GM19467 (cell line): ENCODE results near the gene RRP8.

ENCODE experiments used
- ATAC-seq: cut with Tn5 transposase; IDR thresholded peaks from one replicate; pipeline ENCODE4 v1.9.1; 2021; ENCODE audit warnings: mild to moderate bottlenecking, moderate library complexity; ENCODE audit not compliant: unreplicated experiment

The RRP8 gene

DNA sequence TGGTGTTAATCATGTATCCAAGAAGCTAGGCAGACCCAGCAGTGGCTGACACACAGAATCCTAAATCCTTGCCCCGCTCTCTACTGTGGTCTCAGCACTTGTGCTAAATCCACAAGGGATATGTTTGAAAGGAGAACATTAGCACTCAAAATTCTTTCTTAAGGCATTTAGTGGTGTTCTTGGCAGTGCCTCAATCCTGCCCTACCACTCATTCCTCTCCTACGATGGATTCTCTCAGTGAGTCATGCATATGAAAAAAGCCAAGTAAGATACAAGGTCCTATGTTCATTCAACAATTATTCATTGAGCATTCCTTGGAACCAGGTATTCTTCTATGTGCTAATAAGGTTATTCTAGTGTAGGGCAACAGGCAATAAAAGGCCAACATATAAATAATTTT, 31.2 kb downstream of the RRP8 start:
- ATAC-seq: no peak

DNA sequence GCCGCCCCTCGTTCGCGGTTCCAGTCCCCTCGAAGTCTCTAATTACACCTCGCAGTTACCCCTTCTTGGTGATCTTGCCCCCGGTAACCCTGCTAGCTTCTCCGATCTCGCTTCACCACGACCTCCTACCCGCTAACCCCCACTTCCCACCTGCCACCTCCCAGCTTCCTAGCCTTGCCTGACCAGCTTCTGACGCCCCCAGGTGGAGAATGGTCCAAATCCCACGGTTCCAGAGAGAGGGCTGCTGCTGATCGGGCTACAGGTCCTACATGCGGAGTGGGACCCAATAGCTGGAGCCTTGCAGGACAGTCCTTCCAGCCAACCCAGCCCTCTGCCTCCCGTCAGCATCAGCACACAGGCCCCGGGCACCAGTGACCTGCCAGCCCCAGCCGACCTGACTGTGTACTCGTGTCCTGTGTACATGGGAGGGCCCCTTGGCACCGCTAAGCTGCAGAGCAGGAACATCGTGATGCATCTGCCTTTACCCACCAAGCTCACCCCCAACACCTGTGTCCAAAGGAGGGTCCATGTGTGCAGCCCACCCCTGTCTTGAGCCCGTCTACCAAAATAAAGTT, 31.9 kb downstream of the RRP8 start:
- no peak for ATAC-seq

- ATAC-seq: no peak
Observed at GRCh38 chr11:6570691-6571427, 32.6 kb downstream of the RRP8 start.

DNA sequence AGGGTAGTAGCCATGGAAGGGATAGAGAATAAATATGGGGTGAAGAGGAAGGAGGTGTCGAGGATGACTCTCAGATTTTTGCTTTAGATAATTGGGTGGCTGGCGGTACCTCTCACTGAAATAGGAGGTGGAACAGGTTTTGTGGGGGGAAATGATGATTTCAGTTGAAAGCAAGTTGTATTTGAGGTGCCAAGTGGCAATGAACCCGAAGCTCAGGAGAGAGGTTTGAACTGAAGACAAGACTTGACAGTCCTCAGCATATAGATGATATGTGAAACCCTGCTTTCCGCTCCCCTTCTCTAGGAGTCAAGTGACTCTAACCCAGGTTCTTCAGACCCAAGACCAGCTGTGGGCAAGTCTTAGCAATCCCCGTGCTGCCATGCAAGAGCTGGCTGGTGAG, 33.7 kb downstream of the RRP8 start:
- no peak for ATAC-seq

GRCh38 chr11:6568191-6568918, 35.1 kb downstream of the RRP8 start:
- no peak for ATAC-seq

DNA sequence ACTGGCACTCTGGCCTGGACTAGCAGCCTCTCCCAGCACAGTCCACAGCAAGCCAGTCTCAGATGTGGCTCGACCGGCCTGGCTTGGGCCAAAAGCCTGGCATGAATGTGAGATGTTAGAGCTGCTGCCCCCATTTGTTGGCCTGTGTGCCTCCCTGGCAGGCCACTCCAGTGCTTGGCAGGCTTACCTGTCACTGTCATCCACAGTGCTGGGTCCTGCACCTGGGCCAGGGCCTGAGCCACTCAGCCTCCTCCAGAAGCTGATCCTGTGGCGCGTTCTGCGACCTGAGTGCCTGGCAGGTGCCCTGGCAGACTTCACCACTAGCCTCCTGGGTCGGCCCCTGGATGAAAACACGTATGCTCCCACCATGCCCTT, 36.1 kb downstream of the RRP8 start:
- ATAC-seq: no peak

GRCh38 chr11:6566704-6567370, 36.6 kb downstream of the RRP8 start:
- ATAC-seq: no peak

- ATAC-seq: no peak
Observed at GRCh38 chr11:6565988-6566703, 37.3 kb downstream of the RRP8 start.

- no peak for ATAC-seq
Observed at GRCh38 chr11:6565325-6565724, 38.1 kb downstream of the RRP8 start.

DNA sequence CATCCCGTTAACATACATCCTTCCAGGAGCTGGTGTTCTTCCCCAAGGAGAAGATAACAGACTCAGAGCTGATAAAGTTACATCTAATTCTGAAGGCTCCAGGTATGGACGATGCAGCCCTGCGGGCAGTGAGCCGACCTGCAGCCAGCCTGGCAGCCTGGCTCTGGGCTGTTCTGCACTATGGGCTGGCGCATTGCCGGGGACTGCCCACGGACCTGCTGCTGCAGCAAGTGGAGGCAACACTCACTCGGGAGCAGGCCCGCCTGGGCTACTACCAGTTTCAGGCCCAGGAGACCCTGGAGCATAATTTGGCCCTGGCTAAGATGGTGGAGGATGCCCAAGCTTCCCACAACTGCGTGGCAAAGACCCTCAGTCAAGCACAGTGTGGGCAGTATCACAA, 39.7 kb downstream of the RRP8 start:
- no peak for ATAC-seq

GRCh38 chr11:6563121-6563619, 40.2 kb downstream of the RRP8 start:
- ATAC-seq: no peak

DNA sequence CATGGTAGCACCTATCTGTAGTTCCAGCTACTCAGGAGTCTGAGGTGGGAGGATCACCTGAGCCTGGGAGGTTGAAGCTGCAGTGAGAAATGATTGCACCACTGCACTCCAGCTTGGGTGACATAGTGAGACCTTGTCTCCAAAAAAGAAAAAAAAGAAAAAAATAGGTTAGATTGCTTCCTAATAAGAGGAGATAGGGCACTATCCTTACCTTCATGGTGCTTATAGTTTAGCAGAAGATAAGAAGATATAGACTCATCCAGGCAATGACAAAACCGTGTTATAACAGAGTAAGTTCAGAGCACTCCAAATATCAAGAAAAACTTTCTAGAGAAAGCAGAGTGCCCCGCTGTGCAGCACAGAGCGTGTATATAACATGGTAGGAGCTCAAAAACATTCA, 42.1 kb downstream of the RRP8 start:
- no peak for ATAC-seq

DNA sequence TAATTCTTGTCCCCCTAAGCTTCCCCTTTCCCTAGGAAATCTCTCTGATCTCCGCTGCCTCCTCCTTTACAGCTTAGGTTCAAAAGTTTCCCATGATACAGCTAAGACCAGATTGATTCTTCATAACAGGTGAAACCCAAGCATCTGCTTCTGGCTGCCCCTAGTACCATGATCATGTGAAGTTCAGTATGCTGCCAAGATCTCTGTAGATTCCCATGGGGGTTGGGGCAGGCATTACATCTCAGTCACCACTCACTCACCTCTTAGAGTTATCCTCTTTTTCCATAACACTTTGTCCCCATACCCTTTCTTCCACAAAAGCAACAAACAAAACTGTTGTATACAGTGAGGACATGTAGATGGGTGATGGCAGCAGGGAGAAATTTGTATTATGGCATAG, 44.0 kb downstream of the RRP8 start:
- no peak for ATAC-seq

DNA sequence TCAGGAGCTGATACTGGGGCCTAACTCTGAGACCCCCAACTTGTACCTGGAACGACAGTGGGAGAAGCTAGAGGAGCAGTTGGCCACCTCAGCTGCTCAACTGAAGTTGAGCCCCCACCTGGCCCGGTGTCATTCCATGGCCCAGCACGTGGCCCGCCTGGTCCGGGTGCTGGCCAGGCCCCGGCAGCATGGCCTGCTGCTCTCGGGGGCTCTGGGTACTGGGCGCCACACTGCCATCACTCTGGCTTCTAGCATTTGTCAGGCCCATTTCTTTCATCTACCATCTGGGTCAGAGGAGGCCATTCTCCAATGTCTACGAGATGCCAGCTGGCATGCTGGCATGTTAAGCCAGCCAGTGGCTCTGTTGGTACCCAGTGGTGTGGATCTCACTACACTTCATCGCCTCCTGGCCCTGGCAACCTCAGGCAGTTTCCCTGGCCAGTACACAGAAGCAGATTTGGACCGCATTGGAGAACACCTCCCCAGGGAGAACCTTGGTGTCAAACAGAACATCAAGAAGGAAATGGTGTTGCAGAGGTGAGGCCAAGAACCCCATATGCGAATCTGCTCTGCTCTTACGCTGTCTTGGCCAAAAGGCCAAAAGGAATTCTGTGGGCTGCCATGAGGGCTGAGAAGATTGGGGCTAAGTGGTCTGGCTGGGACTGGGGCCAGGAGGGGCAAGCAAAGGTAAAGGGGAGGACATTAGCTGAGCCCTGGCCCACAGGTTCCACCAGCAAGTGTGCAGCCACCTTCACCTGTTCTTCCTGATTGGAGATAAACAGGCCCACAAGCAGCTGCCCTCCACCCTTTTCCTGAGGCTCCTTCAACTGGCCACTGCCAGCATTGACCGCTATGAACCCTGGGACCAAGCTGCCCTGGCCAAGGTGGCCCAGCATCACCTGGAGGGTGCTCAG, 45.4 kb downstream of the RRP8 start:
- ATAC-seq: no peak

GRCh38 chr11:6557063-6557462, 46.4 kb downstream of the RRP8 start:
- ATAC-seq: no peak

- no peak for ATAC-seq
Observed at GRCh38 chr11:6556139-6556949, 47.1 kb downstream of the RRP8 start.

- ATAC-seq: no peak
Observed at GRCh38 chr11:6554828-6555706, 48.3 kb downstream of the RRP8 start.

GRCh38 chr11:6553634-6554033, 49.8 kb downstream of the RRP8 start:
- ATAC-seq: no peak
